ENCODE measurements around the gene DYSF. TPM values are rescaled to one million over a fixed set of nuclear protein-coding genes. Genes with fewer than 3 reads are reported as not detected.

The DYSF gene
- total RNA-seq, 1 donor from 2014 or later = 37.7 TPM

DNA sequence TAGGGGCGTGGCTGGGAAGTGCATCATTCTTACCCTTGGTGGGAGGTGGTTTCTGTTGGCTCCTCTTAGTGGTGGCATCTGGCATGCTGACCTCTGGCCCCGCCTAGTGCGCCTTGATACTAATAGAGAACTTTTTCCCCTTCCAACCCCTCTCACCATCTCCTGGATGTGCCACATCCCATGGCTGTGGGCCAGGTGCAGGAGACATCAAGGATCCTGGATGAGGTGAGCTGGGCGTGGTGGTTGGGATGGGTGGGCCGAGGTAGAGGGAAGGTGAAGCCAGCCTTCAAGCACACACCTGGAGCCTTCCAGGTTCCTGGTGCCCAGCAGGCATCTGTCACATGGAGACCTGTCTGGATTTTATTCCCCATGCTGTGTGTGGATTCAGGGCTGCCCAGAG, 149.2 kb downstream of the DYSF start:
- ATAC-seq (no peak), DNase-seq (peak; percentile 34)
- Histone ChIP-seq H3K27ac (no peak overlapping the region), H3K36me3 (no peaks in the 10 kb centered on the region), H3K27me3 (no peaks in the 10 kb centered on the region), H3K9me3 (no peaks in the 10 kb centered on the region), H3K4me1 (peaks cover 18% of the 10 kb centered on the region), H3K4me3 (no peak overlapping the region)
- intact Hi-C loops (cut with DNase I) = no loop called here
- TF ChIP-seq, protein P1, sequence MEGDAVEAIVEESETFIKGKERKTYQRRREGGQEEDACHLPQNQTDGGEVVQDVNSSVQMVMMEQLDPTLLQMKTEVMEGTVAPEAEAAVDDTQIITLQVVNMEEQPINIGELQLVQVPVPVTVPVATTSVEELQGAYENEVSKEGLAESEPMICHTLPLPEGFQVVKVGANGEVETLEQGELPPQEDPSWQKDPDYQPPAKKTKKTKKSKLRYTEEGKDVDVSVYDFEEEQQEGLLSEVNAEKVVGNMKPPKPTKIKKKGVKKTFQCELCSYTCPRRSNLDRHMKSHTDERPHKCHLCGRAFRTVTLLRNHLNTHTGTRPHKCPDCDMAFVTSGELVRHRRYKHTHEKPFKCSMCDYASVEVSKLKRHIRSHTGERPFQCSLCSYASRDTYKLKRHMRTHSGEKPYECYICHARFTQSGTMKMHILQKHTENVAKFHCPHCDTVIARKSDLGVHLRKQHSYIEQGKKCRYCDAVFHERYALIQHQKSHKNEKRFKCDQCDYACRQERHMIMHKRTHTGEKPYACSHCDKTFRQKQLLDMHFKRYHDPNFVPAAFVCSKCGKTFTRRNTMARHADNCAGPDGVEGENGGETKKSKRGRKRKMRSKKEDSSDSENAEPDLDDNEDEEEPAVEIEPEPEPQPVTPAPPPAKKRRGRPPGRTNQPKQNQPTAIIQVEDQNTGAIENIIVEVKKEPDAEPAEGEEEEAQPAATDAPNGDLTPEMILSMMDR (IDR thresholded peaks at IDR 0.05) = no peak

DNA sequence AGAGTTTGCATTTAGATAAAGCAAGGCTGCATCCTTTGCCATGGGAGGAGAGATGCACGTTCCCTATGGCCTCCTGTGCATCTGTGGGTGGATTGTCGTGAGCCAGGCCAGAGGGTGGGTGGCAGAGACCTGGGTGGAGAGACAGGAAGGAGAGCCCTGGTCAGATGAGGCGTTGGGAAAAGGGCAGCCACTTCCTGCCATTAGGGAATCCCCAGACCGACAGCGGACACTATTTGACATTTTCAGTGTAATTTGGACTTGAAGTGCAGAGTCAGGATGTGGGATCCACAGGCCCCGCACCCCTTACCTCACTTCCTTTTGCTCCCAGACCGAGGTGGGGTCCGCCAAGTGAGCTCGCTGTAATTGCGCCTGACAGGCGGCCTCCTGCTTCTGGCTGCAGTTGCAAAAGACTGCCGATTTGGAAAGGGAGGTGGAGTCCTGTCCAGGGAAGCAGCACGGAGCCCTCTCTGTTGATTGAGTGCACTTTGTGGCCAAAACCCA, 150.0 kb downstream of the DYSF start:
- intact Hi-C loops (cut with DNase I) = no loop called here
- TF ChIP-seq, protein P1 (IDR thresholded peaks at IDR 0.05) = no peak
- no peak overlapping the region for H3K4me3 ChIP-seq

DNA sequence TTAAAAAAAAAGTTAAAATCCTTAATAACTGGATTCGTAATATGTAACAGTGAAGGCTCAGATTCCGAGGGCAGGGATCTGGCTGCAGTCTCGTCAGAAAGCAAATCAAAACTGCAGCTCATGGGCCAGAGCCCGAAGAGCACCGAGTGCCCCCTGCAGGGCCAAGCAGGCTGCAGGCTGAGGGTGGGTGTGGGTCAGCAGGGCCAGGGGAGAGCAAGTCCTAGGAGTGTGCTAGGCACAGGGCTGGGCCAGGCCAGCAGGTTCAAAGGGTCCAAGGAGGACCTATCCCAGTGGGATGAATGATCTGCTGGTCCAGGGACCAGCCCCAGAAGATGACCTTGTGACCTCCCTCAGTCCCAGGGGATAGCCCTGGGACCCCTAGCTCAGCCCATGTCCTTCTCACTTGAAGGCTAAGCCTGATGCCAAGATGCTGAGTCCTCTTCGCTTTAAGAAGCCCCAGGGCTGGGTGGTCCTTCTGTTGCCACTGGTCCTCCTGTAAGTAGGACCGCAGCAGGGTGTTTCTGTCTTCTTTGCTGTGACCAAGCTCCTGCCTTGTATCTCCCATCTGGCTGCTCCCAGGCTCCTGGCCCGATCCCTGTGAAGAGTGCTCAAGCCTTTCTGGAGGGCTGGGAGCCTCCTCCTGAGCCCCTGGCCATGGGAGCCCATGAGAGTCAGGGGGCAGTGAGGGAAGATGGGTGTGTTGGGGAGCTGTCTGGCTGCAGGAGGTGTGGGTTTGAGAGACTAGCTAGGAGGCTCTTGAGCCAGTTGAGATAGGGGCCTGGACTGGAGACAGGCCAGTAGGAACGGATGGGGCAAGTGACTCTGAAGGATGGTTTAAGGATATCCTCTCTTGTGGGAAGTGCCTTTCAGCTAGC, 150.7 kb downstream of the DYSF start:
- Histone ChIP-seq H3K4me1 (peaks cover 18% of the 10 kb centered on the region), H3K4me3 (no peak overlapping the region), H3K27me3 (no peaks in the 10 kb centered on the region), H3K9me3 (no peaks in the 10 kb centered on the region), H3K27ac (peak overlapping the region; percentile 17), H3K36me3 (no peaks in the 10 kb centered on the region)
- intact Hi-C loops (cut with DNase I) = no loop called here
- DNase-seq (peak; percentile 56), ATAC-seq (no peak)
- TF ChIP-seq, protein P1 (IDR thresholded peaks at IDR 0.05) = no peak

More for the DNA sequence above, 150.0 kb downstream of the DYSF start:
- no peaks in the 10 kb centered on the region for H3K27me3 ChIP-seq
- peaks cover 18% of the 10 kb centered on the region for H3K4me1 ChIP-seq
- no peaks in the 10 kb centered on the region for H3K9me3 ChIP-seq
- peak; percentile 61 for DNase-seq
- ATAC-seq = peak; percentile 22
- no peaks in the 10 kb centered on the region for H3K36me3 ChIP-seq
- H3K27ac ChIP-seq = peak overlapping the region; percentile 17

DNA sequence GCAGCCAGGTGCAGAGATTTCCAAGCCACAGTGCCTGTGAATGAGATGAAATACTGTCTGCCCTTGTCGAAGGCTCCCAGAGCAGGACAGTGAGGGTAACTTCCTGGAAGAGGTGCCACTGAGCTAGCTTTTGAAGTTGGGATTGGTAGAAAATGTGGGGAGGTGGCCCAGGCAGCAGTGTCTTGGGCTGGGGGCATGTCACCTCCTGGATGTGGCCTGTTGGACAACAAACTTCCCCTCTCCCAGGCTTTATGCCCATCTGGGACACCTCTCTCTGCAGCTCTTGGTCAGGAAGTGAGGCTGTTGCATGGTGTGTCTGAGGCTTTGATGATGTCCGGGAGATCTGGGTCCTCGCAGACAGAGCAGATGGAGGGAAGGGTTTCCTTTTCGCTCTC, 151.4 kb downstream of the DYSF start:
- Histone ChIP-seq H3K27me3 (no peaks in the 10 kb centered on the region), H3K36me3 (no peaks in the 10 kb centered on the region), H3K4me3 (no peak overlapping the region), H3K9me3 (no peaks in the 10 kb centered on the region), H3K27ac (peak overlapping the region; percentile 11), H3K4me1 (peaks cover 18% of the 10 kb centered on the region)
- TF ChIP-seq, protein P1 (IDR thresholded peaks at IDR 0.05) = no peak
- peak; percentile 36 for DNase-seq
- ATAC-seq = no peak
- intact Hi-C loops (cut with DNase I) = no loop called here

DNA sequence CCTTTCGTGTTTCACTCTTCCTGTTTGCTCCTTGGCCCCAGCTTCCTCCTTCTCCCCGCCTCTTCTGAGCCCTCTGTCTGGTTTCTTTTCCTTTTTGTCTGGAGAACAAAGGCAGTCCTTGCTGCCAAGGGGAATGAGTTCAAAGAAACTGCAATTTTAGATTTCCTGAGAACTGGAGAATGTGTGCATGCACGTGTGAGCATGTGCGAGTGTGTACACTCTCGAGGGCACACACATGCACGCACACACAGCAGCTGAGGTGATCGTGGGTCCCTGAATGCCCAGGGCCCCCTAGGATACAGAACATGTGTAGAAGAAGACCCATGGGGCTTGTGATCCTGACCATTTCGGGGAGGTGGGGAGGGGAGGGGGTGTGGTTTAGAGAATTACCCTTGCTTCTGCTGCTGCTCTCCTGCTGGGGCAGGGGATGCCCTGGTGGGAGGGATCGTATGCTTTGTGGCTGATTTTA, 151.8 kb downstream of the DYSF start:
- no peaks in the 10 kb centered on the region for H3K36me3 ChIP-seq
- H3K4me3 ChIP-seq = no peak overlapping the region
- intact Hi-C loops (cut with DNase I) = no loop called here
- ATAC-seq (no peak), DNase-seq (peak; percentile 37)
- H3K9me3 ChIP-seq = no peaks in the 10 kb centered on the region
- H3K4me1 ChIP-seq = peaks cover 18% of the 10 kb centered on the region
- no peaks in the 10 kb centered on the region for H3K27me3 ChIP-seq
- TF ChIP-seq, protein P1 (IDR thresholded peaks at IDR 0.05) = no peak
- peak overlapping the region; percentile 11 for H3K27ac ChIP-seq
